Naive thymus-derived CD8-positive, alpha-beta T cell (primary cell): Measurements from ENCODE around the gene CASP10. TPM values are rescaled to one million over a fixed set of nuclear protein-coding genes. Genes with fewer than 3 reads are reported as not detected.
A peak's percentile ranks its signal among the peaks of the same experiment; 100 is the strongest.

Experiments used
- ATAC-seq, 2 donors: fragments of 150-1000 bp; cut with Tn5 transposase in 1 of 2; sonication (Bioruptor Pico), chemical (Tn5 transposase) in 1 of 2; 1 replicate in 1 of 2; 2 replicates in 1 of 2; pipeline ENCODE4 v1.10.0; 2021; ENCODE audit warnings: mild to moderate bottlenecking in 2 of 2, moderate library complexity in 2 of 2
- POLR2A ChIA-PET: fragments of 350-600 bp; sonication (Branson Sonifier 250); formaldehyde crosslinking; loops from one replicate; lab custom pipeline; 2021; ENCODE audit warnings: antibody characterized with exemption; lab: Charles Lee
- DNase-seq, 10 donors: peaks; one replicate each; pipeline versions ENCODE4 v3.0.0 to v3.0.0-alpha.2; 2020 to 2022
- H3K27ac Mint-ChIP-seq, 10 donors: one replicate each; pipeline ENCODE4 v1.8.0; 2020 to 2022; ENCODE audit warnings: mild to moderate bottlenecking in 10 of 10, mixed read lengths in 10 of 10, moderate library complexity in 4 of 10, inconsistent platforms in 1 of 10
- H3K27me3 Mint-ChIP-seq, 5 donors: one replicate each; pipeline ENCODE4 v1.8.0; 2021 to 2022; ENCODE audit warnings: mixed read lengths in 5 of 5
- H3K36me3 Mint-ChIP-seq, 3 donors: one replicate each; pipeline ENCODE4 v1.8.0; 2020 to 2022; ENCODE audit warnings: mixed read lengths in 3 of 3, mild to moderate bottlenecking in 2 of 3, inconsistent platforms in 1 of 3
- H3K4me1 Mint-ChIP-seq, 4 donors: one replicate each; pipeline ENCODE4 v1.8.0; 2021 to 2022; ENCODE audit warnings: mixed read lengths in 4 of 4
- H3K4me3 Mint-ChIP-seq, 10 donors: one replicate each; pipeline ENCODE4 v1.8.0; 2020 to 2022; ENCODE audit warnings: mild to moderate bottlenecking in 10 of 10, mixed read lengths in 10 of 10, moderate library complexity in 6 of 10, inconsistent platforms in 1 of 10
- H3K9me3 Mint-ChIP-seq, 9 donors: one replicate each; pipeline ENCODE4 v1.8.0; 2020 to 2022; ENCODE audit warnings: mixed read lengths in 9 of 9, mild to moderate bottlenecking in 3 of 9, inconsistent platforms in 1 of 9, moderate library complexity in 1 of 9
- polyA plus RNA-seq, 3 donors: library from polyadenylated mRNA; unstranded; fragments of 300-500 nt; fragmentation: Illumina TruSeq; gene quantifications; one replicate each; pipeline ENCODE4 v1.2.3, GENCODE V29; 2021
- total RNA-seq, 8 experiments: library from RNA in 2 of 8; stranded (reverse) in 2 of 8; gene quantifications; one replicate each; pipeline ENCODE4 v1.2.3 and lab custom pipeline; 2021 to 2026

CASP10 gene
- total and polyA plus RNA-seq, 5 experiments from 2014 or later = 8.6 to 48.1 (median 17.5) TPM

DNA sequence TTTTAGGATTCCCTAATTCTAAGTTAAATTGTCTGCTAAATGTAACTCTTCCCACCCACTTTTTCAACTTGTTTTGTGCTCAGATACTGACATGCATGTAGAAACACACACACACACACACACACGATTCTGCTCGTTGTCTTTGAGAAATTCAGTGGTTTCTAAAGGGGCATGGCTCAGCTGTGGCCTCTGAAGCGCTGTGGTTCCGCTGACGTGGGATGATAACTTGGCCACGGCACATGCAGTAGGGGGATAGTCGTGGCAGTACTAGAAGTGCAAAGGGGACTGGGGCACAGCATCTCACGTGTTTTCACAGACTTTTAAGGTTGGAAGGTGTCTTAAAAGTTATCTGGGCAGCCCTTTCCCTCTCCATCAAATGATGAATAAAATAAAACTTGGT, 18.4 kb downstream of the CASP10 start:
- POLR2A ChIA-PET = interaction anchor here (0.6 to 1.1 kb wide), 3 partner anchors 8 to 141 kb away, joined by 3 read pairs; no protein-coding TSS in a partner anchor
- Mint-ChIP-seq H3K27ac (peak overlapping the region in 9 of 10 donors; percentile 72 to 92 (median 86)), H3K4me1 (peaks cover 16 to 53% (median 48%) of the 10 kb centered on the region in 4 donors), H3K36me3 (peaks cover 5 to 70% (median 24%) of the 10 kb centered on the region in 3 donors), H3K4me3 (peak overlapping the region in 4 of 10 donors; percentile 12 to 49 (median 27)), H3K27me3 (no peaks in the 10 kb centered on the region), H3K9me3 (no peaks in the 10 kb centered on the region)
- DNase-seq = peak in 5 of 10 donors; percentile 12 to 51 (median 33)
- ATAC-seq = peak; percentile 76 to 91

DNA sequence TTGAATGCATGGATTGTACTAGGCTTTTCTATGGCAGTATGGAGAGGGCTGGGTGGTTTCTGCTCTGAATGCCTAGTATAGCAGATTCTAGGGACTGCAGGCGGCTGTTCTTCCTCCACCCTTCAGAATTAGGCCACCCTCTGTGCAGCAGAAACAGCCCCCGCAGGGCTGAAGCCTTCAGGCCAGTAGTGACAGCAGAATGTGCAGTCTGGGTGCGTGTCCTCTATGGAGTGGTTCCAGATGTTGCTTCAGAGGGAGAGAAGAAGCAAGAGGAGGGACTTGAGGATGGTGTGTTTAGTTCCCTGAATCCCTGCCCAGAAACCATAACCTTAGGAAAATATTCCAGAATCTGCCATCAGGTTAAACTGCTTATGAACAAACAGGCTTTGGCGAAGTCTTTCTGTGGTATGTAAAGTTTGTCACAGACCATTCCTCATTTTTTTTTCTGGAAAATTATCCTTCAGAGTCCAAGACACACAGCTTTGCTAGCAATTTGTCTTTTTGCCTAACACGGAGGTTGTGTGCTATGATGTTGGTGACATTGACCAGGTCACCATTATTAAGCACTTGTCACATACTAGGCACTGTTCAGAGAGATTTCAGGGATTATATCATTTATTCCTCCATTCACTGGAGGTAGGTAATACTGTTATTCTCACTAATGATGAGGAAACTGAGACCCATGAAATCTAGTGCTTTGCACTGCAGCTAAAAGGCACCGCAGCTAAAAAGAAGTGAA, 21.1 kb downstream of the CASP10 start:
- H3K27me3 Mint-ChIP-seq = no peaks in the 10 kb centered on the region
- peak overlapping the region in 5 of 10 donors; percentile 58 to 82 (median 68) for H3K27ac Mint-ChIP-seq
- peak overlapping the region in 1 of 10 donors; percentile 66 for H3K4me3 Mint-ChIP-seq
- H3K36me3 Mint-ChIP-seq = peaks cover 9 to 68% (median 19%) of the 10 kb centered on the region in 3 donors
- H3K4me1 Mint-ChIP-seq = peaks cover 12 to 51% (median 42%) of the 10 kb centered on the region in 4 donors
- DNase-seq (no peak), ATAC-seq (no peak)
- POLR2A ChIA-PET = interaction anchor here (1.4 kb wide), 1 partner anchor 10 kb away, joined by 4 read pairs; no protein-coding TSS in a partner anchor
- no peaks in the 10 kb centered on the region for H3K9me3 Mint-ChIP-seq

DNA sequence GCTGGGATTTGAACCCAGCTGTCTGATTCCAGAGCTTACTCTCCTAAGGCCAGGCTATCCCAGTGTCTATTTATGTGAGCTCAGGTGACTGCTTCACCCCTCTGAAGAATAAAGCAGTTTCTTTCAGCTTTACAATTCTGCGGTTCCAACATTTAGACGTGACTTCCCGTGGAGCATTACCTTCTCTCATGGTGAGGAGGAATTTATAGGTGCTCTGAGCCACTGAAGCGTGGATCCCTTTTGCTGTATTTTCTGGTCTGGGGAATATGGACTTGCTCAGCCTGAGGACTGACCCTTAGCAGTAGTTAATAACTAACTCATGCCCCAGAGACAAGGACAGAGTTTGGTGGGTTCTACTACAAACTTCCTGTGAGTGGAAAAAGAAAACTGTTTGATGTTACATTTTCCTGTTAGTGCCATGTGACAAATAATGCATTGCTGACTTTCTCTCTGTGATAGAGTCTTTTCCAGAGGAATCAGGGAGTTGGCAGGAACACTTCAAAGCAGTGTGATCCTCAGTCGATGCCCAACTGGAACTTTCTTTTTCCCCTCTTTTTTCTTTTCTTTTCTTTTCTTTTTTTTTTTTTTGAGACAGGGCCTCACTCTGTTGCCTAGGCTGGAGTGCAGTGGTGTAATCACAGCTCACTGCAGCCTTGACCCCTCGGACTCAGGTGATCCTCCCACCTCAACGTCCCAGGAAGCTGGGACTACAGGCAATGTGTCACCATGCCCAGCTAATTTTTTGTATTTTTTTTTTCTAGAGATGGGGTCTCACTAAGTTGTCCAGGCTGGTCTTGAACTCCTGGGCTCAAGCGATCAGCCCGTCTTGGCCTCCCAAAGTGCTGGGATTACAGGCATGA, 21.9 kb downstream of the CASP10 start:
- Mint-ChIP-seq H3K27me3 (no peaks in the 10 kb centered on the region), H3K36me3 (peaks cover 12 to 70% (median 17%) of the 10 kb centered on the region in 3 donors)

GRCh38 chr2:201205515-201205849, 22.5 kb downstream of the CASP10 start:
- Mint-ChIP-seq H3K36me3 (peaks cover 9 to 70% (median 18%) of the 10 kb centered on the region in 3 donors), H3K27me3 (no peaks in the 10 kb centered on the region)
- no peak for ATAC-seq

More for the DNA sequence above, 21.9 kb downstream of the CASP10 start:
- H3K4me1 Mint-ChIP-seq = peaks cover 15 to 53% (median 46%) of the 10 kb centered on the region in 4 donors
- POLR2A ChIA-PET = interaction anchor here (1.4 to 1.5 kb wide), 2 partner anchors 10 kb away, joined by 4 to 6 read pairs; no protein-coding TSS in a partner anchor
- peak overlapping the region; percentile 35 to 86 (median 58) for H3K27ac Mint-ChIP-seq
- H3K4me3 Mint-ChIP-seq = peak overlapping the region in 4 of 10 donors; percentile 29 to 66 (median 43)
- H3K9me3 Mint-ChIP-seq = no peaks in the 10 kb centered on the region
- ATAC-seq (peak in 1 of 2 donors; percentile 26), DNase-seq (no peak)

GRCh38 chr2:201208563-201209252, 25.8 kb downstream of the CASP10 start:
- POLR2A ChIA-PET = no interaction called here
- peak overlapping the region in 1 of 10 donors; percentile 45 for H3K4me3 Mint-ChIP-seq
- DNase-seq (peak in 1 of 10 donors; percentile 21), ATAC-seq (peak in 1 of 2 donors; percentile 23)
- no peaks in the 10 kb centered on the region for H3K27me3 Mint-ChIP-seq
- peak overlapping the region in 6 of 10 donors; percentile 20 to 74 (median 43) for H3K27ac Mint-ChIP-seq
- H3K9me3 Mint-ChIP-seq = no peaks in the 10 kb centered on the region
- peaks cover 16 to 45% (median 42%) of the 10 kb centered on the region in 4 donors for H3K4me1 Mint-ChIP-seq
- H3K36me3 Mint-ChIP-seq = peaks cover 9 to 52% (median 18%) of the 10 kb centered on the region in 3 donors

More at GRCh38 chr2:201205515-201205849, 22.5 kb downstream of the CASP10 start:
- Mint-ChIP-seq H3K4me1 (peaks cover 14 to 54% (median 47%) of the 10 kb centered on the region in 4 donors), H3K27ac (peak overlapping the region; percentile 35 to 86 (median 68)), H3K9me3 (no peaks in the 10 kb centered on the region), H3K4me3 (peak overlapping the region in 3 of 10 donors; percentile 3 to 58 (median 16))
- POLR2A ChIA-PET = interaction anchor here (1.5 kb wide), 1 partner anchor 11 kb away, joined by 6 read pairs; no protein-coding TSS in a partner anchor
- no peak for DNase-seq

DNA sequence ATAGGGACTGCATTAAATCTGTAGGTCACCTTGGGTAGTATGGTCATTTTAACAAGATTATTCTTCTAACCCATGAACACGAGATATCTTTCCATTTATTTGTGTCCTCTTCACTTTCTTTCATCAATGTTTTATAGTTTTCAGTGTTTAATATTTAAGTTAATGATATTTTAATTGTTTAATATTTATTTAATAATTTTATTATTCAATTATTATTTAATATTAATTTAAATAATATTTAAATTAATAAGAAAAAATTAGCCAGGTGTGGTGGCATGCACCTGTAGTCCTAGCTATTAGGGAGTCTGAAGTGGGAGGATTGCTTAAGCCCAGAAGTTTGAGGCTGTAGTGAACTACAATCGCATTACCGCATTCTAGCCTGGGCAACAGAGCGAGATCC, 33.0 kb downstream of the CASP10 start:
- ATAC-seq (no peak), DNase-seq (no peak)
- H3K9me3 Mint-ChIP-seq = no peaks in the 10 kb centered on the region
- H3K4me3 Mint-ChIP-seq = no peak overlapping the region
- H3K27me3 Mint-ChIP-seq = no peaks in the 10 kb centered on the region
- POLR2A ChIA-PET = interaction anchor here (0.8 kb wide), 1 partner anchor 99 kb away, joined by 3 read pairs; no protein-coding TSS in a partner anchor
- peak overlapping the region in 7 of 10 donors; percentile 39 to 78 (median 44) for H3K27ac Mint-ChIP-seq
- H3K4me1 Mint-ChIP-seq = peaks cover 28 to 40% (median 33%) of the 10 kb centered on the region in 4 donors
- H3K36me3 Mint-ChIP-seq = peaks cover 7 to 48% (median 14%) of the 10 kb centered on the region in 3 donors

GRCh38 chr2:201216918-201217317, 34.0 kb downstream of the CASP10 start:
- POLR2A ChIA-PET = no interaction called here
- ATAC-seq (no peak), DNase-seq (no peak)
- peaks cover 26 to 44% (median 37%) of the 10 kb centered on the region in 4 donors for H3K4me1 Mint-ChIP-seq
- H3K9me3 Mint-ChIP-seq = no peaks in the 10 kb centered on the region
- peak overlapping the region in 5 of 10 donors; percentile 9 to 26 (median 12) for H3K27ac Mint-ChIP-seq
- H3K27me3 Mint-ChIP-seq = no peaks in the 10 kb centered on the region
- H3K36me3 Mint-ChIP-seq = peaks cover 7 to 46% (median 10%) of the 10 kb centered on the region in 3 donors
- H3K4me3 Mint-ChIP-seq = no peak overlapping the region

GRCh38 chr2:201218780-201219179, 35.8 kb downstream of the CASP10 start:
- peaks cover 36 to 56% (median 48%) of the 10 kb centered on the region in 4 donors for H3K4me1 Mint-ChIP-seq
- ATAC-seq (no peak), DNase-seq (no peak)
- H3K36me3 Mint-ChIP-seq = peaks cover 7 to 50% (median 10%) of the 10 kb centered on the region in 3 donors
- H3K27me3 Mint-ChIP-seq = no peaks in the 10 kb centered on the region
- peak overlapping the region; percentile 49 to 91 (median 82) for H3K27ac Mint-ChIP-seq
- POLR2A ChIA-PET = interaction anchor here (0.8 to 1.4 kb wide), 3 partner anchors 13 to 27 kb away, joined by 3 to 6 read pairs (median 3); no protein-coding TSS in a partner anchor
- H3K4me3 Mint-ChIP-seq = no peak overlapping the region
- no peaks in the 10 kb centered on the region for H3K9me3 Mint-ChIP-seq

GRCh38 chr2:201219328-201220096, 36.6 kb downstream of the CASP10 start:
- Mint-ChIP-seq H3K4me1 (peaks cover 38 to 57% (median 48%) of the 10 kb centered on the region in 4 donors), H3K9me3 (no peaks in the 10 kb centered on the region), H3K27ac (peak overlapping the region; percentile 77 to 93 (median 86)), H3K4me3 (peak overlapping the region in 3 of 10 donors; percentile 8 to 37 (median 14)), H3K36me3 (peaks cover 7 to 50% (median 10%) of the 10 kb centered on the region in 3 donors), H3K27me3 (no peaks in the 10 kb centered on the region)
- ATAC-seq (no peak), DNase-seq (no peak)
- POLR2A ChIA-PET = interaction anchor here (1.0 to 1.4 kb wide), 5 partner anchors 11 to 103 kb away, joined by 3 to 7 read pairs (median 4); partner anchors contain the start of gene CFLAR

- H3K27me3 Mint-ChIP-seq = no peaks in the 10 kb centered on the region
- H3K36me3 Mint-ChIP-seq = peaks cover 7 to 50% (median 9%) of the 10 kb centered on the region in 3 donors
- DNase-seq = peak in 1 of 10 donors; percentile 11
- POLR2A ChIA-PET = interaction anchor here (0.5 to 1.6 kb wide), 5 partner anchors 10 to 104 kb away, joined by 3 to 7 read pairs (median 5); partner anchors contain the start of gene CFLAR
- no peaks in the 10 kb centered on the region for H3K9me3 Mint-ChIP-seq
- H3K4me3 Mint-ChIP-seq = peak overlapping the region in 6 of 10 donors; percentile 8 to 49 (median 26)
- peaks cover 37 to 62% (median 48%) of the 10 kb centered on the region in 4 donors for H3K4me1 Mint-ChIP-seq
- no peak for ATAC-seq
- H3K27ac Mint-ChIP-seq = peak overlapping the region; percentile 77 to 93 (median 86)
These were observed 37.2 kb downstream of the CASP10 start for GRCh38 chr2:201220102-201220570.
